Testis (tissue), 3 donors: ENCODE measurements around the gene ABCB8. TPM values are rescaled to one million over a fixed set of nuclear protein-coding genes. Genes with fewer than 3 reads are reported as not detected.
A peak's percentile ranks its signal among the peaks of the same experiment; 100 is the strongest.

Experiments used
- DNase-seq: peaks from one replicate; pipeline ENCODE4 v3.0.0-alpha.2; 2019
- H3K27ac ChIP-seq, 2 donors: fragments of 200-600 bp; sonication (generic); one replicate each; pipeline ENCODE4 v1.5.1; 2019
- H3K27me3 ChIP-seq: fragments of 200-600 bp; sonication (generic); one replicate; pipeline ENCODE4 v1.5.1; 2019
- H3K36me3 ChIP-seq: fragments of 200-600 bp; sonication (generic); one replicate; pipeline ENCODE4 v1.5.1; 2017; ENCODE audit warnings: low read depth; ENCODE audit errors: missing control alignments
- H3K4me1 ChIP-seq: fragments of 200-600 bp; sonication (generic); one replicate; pipeline ENCODE4 v1.5.1; 2019
- H3K4me3 ChIP-seq, 2 donors: fragments of 200-600 bp; sonication (generic); one replicate each; pipeline ENCODE4 v1.5.1; 2017 to 2019
- H3K9me3 ChIP-seq: fragments of 200-600 bp; sonication (generic); one replicate; pipeline ENCODE4 v1.5.1; 2017
- POLR2A ChIP-seq: fragments of 450-650 bp; IDR thresholded peaks from one replicate; pipeline ENCODE4 v1.6.1; 2017; ENCODE audit warnings: antibody characterized with exemption, mild to moderate bottlenecking, moderate library complexity
- WGBS, 2 donors: methylation state at CpG; one replicate each; pipeline ENCODE4 v1.1.5; 2018; 5-methylcytosine and 5-hydroxymethylcytosine counted together
- intact Hi-C: fragments of 100-400 bp; cut with DNase I; formaldehyde crosslinking; loops from one replicate; pipeline ENCODE4 v1.15.1; 2023; ENCODE audit warnings: low total_unique reads
- polyA plus RNA-seq: library from polyadenylated mRNA; stranded (reverse); fragments of 350-450 nt; fragmentation: Illumina TruSeq; extraction: RNeasy Lipid Tissue Mini Kit (QIAGEN cat#74804); gene quantifications from one replicate; pipeline ENCODE4 v1.2.3, GENCODE V29; 2014; ENCODE audit warnings: low read depth, low replicate concordance; ENCODE audit not compliant: insufficient read depth
- total RNA-seq, 2 donors: library from RNA; depleted of rRNA; stranded (reverse); fragments of >200 nt; gene quantifications; one replicate each; pipeline ENCODE4 v1.2.3, GENCODE V29; 2016
- TF ChIP-seq, protein P1 (sequence below), 3 experiments: fragments of 450-650 bp in 2 of 3; fragments of 200-600 bp in 1 of 3; sonication (generic) in 1 of 3; IDR thresholded peaks; one replicate each; pipeline ENCODE4 v1.5.1; 2016 to 2019; ENCODE audit warnings: antibody characterized with exemption in 3 of 3, mild to moderate bottlenecking in 2 of 3, moderate library complexity in 1 of 3

The ABCB8 gene
- total and polyA plus RNA-seq, 3 donors from 2014 or later: 34.9 to 76.8 (median 59.6) TPM

- intact Hi-C loops: no loop called here
Observed at GRCh38 chr7:150982351-150982750, 45.9 kb upstream of the ABCB8 start.

DNA sequence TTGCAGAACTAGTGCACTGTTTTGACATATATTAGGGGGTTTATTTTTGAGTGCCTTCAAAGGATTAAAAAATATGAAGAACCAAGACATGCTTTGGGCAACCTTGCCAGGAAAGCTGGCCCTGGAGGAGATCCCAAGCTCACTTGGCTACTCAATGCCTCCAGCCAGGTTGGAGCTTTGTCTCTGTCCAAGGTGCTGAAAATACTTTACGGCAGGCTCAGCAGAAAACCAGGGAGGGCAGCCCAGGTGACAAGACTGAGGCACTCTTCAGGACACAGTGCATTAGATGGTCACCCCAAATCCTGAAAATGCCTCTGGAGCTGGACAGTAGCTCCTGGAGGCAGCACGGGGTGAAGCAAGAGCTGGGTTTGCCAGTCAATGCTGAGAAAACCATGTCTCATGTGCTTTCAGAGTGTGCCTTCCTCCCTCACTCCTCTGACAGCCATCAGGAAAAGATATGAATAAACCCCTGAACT is 44.3 kb upstream of the ABCB8 start:
- no peaks in the 10 kb centered on the region for H3K36me3 ChIP-seq
- H3K4me3 ChIP-seq: no peak overlapping the region
- no peak overlapping the region for H3K27ac ChIP-seq
- no peaks in the 10 kb centered on the region for H3K9me3 ChIP-seq
- 11 to 33% methylated on average over 2 of the region's 2 CpGs for WGBS, 2 donors
- peaks cover 17% of the 10 kb centered on the region for H3K4me1 ChIP-seq
- TF ChIP-seq, protein P1, sequence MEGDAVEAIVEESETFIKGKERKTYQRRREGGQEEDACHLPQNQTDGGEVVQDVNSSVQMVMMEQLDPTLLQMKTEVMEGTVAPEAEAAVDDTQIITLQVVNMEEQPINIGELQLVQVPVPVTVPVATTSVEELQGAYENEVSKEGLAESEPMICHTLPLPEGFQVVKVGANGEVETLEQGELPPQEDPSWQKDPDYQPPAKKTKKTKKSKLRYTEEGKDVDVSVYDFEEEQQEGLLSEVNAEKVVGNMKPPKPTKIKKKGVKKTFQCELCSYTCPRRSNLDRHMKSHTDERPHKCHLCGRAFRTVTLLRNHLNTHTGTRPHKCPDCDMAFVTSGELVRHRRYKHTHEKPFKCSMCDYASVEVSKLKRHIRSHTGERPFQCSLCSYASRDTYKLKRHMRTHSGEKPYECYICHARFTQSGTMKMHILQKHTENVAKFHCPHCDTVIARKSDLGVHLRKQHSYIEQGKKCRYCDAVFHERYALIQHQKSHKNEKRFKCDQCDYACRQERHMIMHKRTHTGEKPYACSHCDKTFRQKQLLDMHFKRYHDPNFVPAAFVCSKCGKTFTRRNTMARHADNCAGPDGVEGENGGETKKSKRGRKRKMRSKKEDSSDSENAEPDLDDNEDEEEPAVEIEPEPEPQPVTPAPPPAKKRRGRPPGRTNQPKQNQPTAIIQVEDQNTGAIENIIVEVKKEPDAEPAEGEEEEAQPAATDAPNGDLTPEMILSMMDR (IDR thresholded peaks at IDR 0.05): no peak
- no peak for TF ChIP-seq POLR2A
- peak; percentile 62 for DNase-seq
- H3K27me3 ChIP-seq: no peaks in the 10 kb centered on the region
- intact Hi-C loops: no loop called here

More at GRCh38 chr7:150982351-150982750, 45.9 kb upstream of the ABCB8 start:
- TF ChIP-seq POLR2A: no peak
- TF ChIP-seq, protein P1 (IDR thresholded peaks at IDR 0.05): no peak
- 13 to 30% methylated on average over 2 to 3 of the region's 3 CpGs for WGBS, 2 donors
- peak; percentile 52 for DNase-seq
- Histone ChIP-seq H3K36me3 (no peaks in the 10 kb centered on the region), H3K4me1 (peaks cover 12% of the 10 kb centered on the region), H3K9me3 (no peaks in the 10 kb centered on the region), H3K27ac (no peak overlapping the region), H3K27me3 (no peaks in the 10 kb centered on the region), H3K4me3 (no peak overlapping the region)

DNA sequence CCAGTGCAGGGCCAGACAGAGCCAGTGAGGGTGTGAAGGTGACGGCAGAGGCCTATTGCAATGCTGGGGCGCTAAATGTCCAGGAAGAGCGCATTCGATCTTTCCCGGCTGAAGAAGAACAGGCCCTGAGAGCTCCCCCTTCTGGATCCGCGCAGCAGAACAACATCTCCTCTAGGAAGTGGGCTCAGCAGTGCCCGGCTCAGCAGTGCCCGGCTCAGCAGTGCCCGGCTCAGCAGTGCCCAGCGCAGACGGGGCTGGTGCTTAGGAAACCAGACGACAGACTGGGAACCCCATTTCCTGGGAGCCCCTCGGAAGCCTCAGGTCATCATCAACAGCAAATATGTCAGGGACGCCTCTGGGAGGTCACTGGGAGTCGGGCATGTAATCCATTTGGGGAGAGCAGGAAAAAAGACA is 42.1 kb upstream of the ABCB8 start:
- no peaks in the 10 kb centered on the region for H3K27me3 ChIP-seq
- H3K9me3 ChIP-seq: no peaks in the 10 kb centered on the region
- H3K27ac ChIP-seq: no peak overlapping the region
- no peak for TF ChIP-seq POLR2A
- TF ChIP-seq, protein P1 (IDR thresholded peaks at IDR 0.05): peak in 2 of 3 experiments; percentile 64 to 66
- H3K4me1 ChIP-seq: peaks cover 17% of the 10 kb centered on the region
- H3K36me3 ChIP-seq: no peaks in the 10 kb centered on the region
- intact Hi-C loops: loop anchor here (5.0 kb wide), 1 partner anchor 84 kb away; no protein-coding TSS in a partner anchor
- peak; percentile 85 for DNase-seq
- H3K4me3 ChIP-seq: no peak overlapping the region
- 27 to 55% methylated on average over 14 to 16 of the region's 16 CpGs for WGBS, 2 donors

DNA sequence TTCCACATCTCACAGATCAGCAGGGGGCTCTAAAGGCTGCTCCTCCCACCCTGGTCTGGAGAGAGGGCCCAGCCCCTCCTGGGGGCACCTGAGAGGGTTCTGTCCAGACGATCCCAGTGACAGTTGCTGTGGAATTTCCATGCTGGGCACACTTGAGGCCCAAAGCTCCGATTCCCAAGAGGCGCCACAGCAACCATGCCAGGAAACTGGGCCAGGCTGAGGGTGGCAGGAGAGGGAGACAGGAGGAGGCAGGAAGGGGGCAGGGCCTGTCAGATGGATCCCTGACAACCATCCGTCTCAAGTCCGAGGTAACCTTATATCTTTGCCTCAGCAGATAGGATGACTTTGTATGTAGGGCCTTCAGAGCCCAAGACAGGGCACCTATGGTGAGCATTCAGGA is 41.7 kb upstream of the ABCB8 start:
- peaks cover 17% of the 10 kb centered on the region for H3K4me1 ChIP-seq
- intact Hi-C loops: loop anchor here (5.0 kb wide), 1 partner anchor 84 kb away; no protein-coding TSS in a partner anchor
- TF ChIP-seq, protein P1 (IDR thresholded peaks at IDR 0.05): no peak
- no peak for TF ChIP-seq POLR2A
- 83 to 89% methylated on average over 3 to 5 of the region's 5 CpGs for WGBS, 2 donors
- H3K27ac ChIP-seq: no peak overlapping the region
- no peak overlapping the region for H3K4me3 ChIP-seq
- no peaks in the 10 kb centered on the region for H3K27me3 ChIP-seq
- DNase-seq: no peak
- H3K36me3 ChIP-seq: no peaks in the 10 kb centered on the region
- H3K9me3 ChIP-seq: no peaks in the 10 kb centered on the region
